ENCODE results near the gene CDKN1B.

DNA sequence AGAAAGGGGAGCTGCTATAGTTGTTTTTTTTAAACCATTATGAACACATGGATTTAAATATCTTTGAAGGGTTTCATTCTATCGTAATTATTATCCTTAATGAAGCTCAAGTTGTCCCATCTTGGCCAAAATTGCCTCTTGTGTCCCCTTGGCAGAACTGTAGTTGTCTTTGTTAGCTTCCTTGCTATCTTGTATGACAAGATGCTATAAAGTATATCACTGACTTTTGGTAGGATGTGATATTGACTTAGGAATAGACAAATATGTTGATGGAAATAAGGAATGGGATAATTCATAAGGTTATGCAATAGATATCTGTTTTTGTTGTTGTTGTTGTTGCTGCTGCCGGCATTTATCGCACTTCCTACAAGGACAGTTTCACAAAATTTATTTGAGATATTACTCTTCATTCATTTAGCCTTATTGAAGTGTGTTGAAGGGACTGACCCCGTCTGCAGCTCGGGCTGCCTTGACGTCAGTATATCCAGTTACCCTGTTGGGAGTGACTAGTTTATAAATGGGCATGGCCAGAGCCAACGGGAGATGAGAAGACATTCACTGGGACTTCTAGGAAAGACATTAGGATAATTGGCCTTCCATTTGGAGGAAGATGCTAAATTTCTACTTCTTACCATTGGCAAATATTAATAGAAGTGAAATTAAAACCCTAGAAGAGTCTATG lies 42.2 kb downstream of the CDKN1B start:
- TF ChIP-seq, protein P1, sequence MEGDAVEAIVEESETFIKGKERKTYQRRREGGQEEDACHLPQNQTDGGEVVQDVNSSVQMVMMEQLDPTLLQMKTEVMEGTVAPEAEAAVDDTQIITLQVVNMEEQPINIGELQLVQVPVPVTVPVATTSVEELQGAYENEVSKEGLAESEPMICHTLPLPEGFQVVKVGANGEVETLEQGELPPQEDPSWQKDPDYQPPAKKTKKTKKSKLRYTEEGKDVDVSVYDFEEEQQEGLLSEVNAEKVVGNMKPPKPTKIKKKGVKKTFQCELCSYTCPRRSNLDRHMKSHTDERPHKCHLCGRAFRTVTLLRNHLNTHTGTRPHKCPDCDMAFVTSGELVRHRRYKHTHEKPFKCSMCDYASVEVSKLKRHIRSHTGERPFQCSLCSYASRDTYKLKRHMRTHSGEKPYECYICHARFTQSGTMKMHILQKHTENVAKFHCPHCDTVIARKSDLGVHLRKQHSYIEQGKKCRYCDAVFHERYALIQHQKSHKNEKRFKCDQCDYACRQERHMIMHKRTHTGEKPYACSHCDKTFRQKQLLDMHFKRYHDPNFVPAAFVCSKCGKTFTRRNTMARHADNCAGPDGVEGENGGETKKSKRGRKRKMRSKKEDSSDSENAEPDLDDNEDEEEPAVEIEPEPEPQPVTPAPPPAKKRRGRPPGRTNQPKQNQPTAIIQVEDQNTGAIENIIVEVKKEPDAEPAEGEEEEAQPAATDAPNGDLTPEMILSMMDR (IDR thresholded peaks at IDR 0.05): no peak
- TF ChIP-seq POLR2A (IDR thresholded peaks at IDR 0.05): no peak
- no peak for TF ChIP-seq POLR2AphosphoS5 (IDR thresholded peaks at IDR 0.05)
